ENCODE data around the gene CDH4. TPM values are rescaled to one million over a fixed set of nuclear protein-coding genes. Genes with fewer than 3 reads are reported as not detected.

The CDH4 gene
- total and polyA plus RNA-seq, 9 donors: 0.12 to 4.4 (median 0.36) TPM

DNA sequence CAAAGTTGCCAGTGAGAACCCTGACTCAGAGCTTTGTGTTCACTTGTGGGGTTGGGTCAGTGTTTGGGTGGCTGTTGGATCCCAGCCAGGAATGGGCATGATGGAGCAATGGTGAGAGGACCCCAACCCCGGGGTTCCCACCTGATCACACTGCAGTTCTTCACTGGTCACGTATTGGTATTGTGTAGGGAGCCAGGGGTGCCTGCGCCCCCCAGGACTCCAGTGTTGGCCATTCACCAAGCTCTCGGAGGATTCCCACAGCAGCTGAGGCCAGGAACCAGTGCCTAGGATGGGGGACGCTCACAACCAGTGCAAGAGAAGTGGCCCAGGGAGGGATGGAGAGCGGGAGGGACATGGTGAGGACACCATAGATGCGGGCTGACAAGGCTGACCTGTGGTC, 207.2 kb downstream of the CDH4 start:
- WGBS, 3 donors: 79 to 88% (median 82%) methylated on average over 7 of the region's 7 CpGs
- intact Hi-C loops (cut with DNase I): no loop called here
- H3K27ac ChIP-seq: no peak overlapping the region
- H3K4me3 ChIP-seq: no peak overlapping the region
- H3K9me3 ChIP-seq: no peaks in the 10 kb centered on the region
- H3K36me3 ChIP-seq: no peaks in the 10 kb centered on the region
- TF ChIP-seq, protein P1, sequence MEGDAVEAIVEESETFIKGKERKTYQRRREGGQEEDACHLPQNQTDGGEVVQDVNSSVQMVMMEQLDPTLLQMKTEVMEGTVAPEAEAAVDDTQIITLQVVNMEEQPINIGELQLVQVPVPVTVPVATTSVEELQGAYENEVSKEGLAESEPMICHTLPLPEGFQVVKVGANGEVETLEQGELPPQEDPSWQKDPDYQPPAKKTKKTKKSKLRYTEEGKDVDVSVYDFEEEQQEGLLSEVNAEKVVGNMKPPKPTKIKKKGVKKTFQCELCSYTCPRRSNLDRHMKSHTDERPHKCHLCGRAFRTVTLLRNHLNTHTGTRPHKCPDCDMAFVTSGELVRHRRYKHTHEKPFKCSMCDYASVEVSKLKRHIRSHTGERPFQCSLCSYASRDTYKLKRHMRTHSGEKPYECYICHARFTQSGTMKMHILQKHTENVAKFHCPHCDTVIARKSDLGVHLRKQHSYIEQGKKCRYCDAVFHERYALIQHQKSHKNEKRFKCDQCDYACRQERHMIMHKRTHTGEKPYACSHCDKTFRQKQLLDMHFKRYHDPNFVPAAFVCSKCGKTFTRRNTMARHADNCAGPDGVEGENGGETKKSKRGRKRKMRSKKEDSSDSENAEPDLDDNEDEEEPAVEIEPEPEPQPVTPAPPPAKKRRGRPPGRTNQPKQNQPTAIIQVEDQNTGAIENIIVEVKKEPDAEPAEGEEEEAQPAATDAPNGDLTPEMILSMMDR (IDR thresholded peaks at IDR 0.05): no peak
- no peak for TF ChIP-seq POLR2A (IDR thresholded peaks at IDR 0.05)
- TF ChIP-seq EP300 (IDR thresholded peaks at IDR 0.05): no peak
- H3K4me1 ChIP-seq (ENCODE audit: insufficient read depth): no peaks in the 10 kb centered on the region
- no peaks in the 10 kb centered on the region for H3K27me3 ChIP-seq
- DNase-seq: no peak

DNA sequence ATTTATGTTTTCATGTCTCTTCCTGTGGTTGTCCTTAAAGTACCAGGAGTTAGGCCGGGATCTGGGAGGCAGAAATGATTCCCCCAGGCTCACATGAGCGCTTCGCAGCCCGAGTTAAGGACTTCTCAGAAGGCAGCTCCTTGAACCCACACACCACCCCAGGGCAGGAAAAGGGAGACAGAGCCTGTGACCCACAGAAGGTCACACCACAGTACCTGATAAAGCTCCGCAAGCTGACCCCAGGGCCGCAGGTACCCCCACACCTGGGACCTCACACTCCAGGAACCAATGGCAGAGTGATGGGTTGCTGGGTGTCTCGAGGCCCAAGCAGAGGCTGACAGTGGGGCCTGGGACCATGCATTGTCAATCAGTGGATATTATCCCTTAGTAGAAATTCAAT, 207.6 kb downstream of the CDH4 start:
- no peak for DNase-seq
- TF ChIP-seq EP300 (IDR thresholded peaks at IDR 0.05) (no peak), POLR2A (IDR thresholded peaks at IDR 0.05) (no peak)
- TF ChIP-seq, protein P1 (IDR thresholded peaks at IDR 0.05): no peak
- Histone ChIP-seq H3K4me1 (ENCODE audit: insufficient read depth) (no peaks in the 10 kb centered on the region), H3K4me3 (no peak overlapping the region), H3K27ac (no peak overlapping the region), H3K36me3 (no peaks in the 10 kb centered on the region), H3K9me3 (no peaks in the 10 kb centered on the region), H3K27me3 (no peaks in the 10 kb centered on the region)
- WGBS, 3 donors: 74 to 85% (median 81%) methylated on average over 7 of the region's 7 CpGs
- intact Hi-C loops (cut with DNase I): no loop called here

DNA sequence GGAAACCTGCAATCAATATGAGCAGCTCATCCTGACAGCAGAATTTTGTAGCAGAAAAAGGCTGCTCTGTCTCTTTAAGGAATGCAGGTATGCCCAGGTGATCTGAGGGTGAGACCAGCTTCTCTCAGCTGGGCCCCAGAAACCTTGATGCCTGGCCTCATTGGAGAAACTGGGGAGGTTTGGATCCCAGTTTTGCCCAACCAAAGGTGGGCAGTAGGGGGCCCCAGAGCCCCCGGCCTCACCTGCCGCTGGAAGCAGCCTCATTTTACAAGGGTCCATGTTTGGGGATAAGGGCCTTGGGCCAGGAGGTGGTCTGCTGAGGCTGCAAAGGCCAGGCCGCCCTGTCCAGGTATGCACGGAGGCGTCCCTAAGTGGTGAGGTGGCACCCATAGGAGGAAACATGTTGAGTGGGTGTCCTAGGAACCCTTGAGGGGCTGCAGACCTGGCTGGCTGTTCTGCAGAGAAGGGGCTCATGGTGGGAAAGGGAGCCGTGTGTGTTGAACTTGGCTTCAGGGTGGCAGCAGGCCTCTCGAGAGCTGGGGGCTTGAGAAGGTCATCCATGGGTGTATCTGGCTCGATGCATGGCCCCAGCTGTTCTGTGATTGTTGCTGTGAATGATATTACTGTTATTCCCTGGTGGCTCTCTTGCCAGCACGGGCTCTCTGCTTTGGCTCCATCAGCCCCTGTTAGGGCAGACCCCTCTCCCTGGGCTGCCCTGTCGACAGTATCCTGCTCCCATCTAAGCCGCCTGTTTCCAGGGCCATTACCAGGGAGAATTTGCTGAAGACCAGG, 208.4 kb downstream of the CDH4 start:
- Histone ChIP-seq H3K4me1 (ENCODE audit: insufficient read depth) (no peaks in the 10 kb centered on the region), H3K4me3 (no peak overlapping the region), H3K27me3 (no peaks in the 10 kb centered on the region), H3K27ac (no peak overlapping the region), H3K36me3 (no peaks in the 10 kb centered on the region), H3K9me3 (no peaks in the 10 kb centered on the region)
- WGBS, 3 donors: 68 to 79% (median 70%) methylated on average over 11 of the region's 11 CpGs
- TF ChIP-seq EP300 (IDR thresholded peaks at IDR 0.05) (no peak), POLR2A (IDR thresholded peaks at IDR 0.05) (no peak)
- TF ChIP-seq, protein P1 (IDR thresholded peaks at IDR 0.05): no peak
- intact Hi-C loops (cut with DNase I): no loop called here
- no peak for DNase-seq

DNA sequence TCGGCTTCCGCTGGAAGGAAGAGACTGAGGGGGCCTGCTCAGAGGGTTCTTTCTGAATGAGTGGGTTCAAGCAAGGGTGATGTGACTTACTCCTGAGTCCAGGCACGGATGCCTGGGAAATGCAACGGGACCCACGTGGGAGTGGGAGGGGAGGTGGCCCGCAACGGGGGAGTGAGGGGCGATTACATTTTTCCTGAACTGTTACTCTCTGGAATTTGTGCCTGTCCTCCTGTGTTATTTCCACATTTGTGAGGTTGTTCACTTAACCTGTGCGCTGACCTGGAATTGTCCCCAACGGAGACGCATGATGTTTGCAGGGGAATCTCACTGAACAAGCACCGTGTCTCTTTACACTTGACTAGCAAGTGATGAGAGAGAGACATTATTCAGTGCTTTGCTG, 209.4 kb downstream of the CDH4 start:
- no peak overlapping the region for H3K27ac ChIP-seq
- DNase-seq: no peak
- no peaks in the 10 kb centered on the region for H3K9me3 ChIP-seq
- no peak overlapping the region for H3K4me3 ChIP-seq
- TF ChIP-seq, protein P1 (IDR thresholded peaks at IDR 0.05): no peak
- TF ChIP-seq EP300 (IDR thresholded peaks at IDR 0.05) (no peak), POLR2A (IDR thresholded peaks at IDR 0.05) (no peak)
- H3K36me3 ChIP-seq: no peaks in the 10 kb centered on the region
- WGBS, 3 donors: 50 to 57% (median 51%) methylated on average over 12 of the region's 12 CpGs
- no peaks in the 10 kb centered on the region for H3K4me1 ChIP-seq (ENCODE audit: insufficient read depth)
- intact Hi-C loops (cut with DNase I): no loop called here
- no peaks in the 10 kb centered on the region for H3K27me3 ChIP-seq

Data from ovary (tissue), 9 donors.